GM19043 (cell line): ENCODE measurements around the gene JHY.

Source experiments
- ATAC-seq: cut with Tn5 transposase; IDR thresholded peaks from one replicate; pipeline ENCODE4 v1.9.1; 2021; ENCODE audit warnings: low read depth; ENCODE audit not compliant: unreplicated experiment

The JHY gene

DNA sequence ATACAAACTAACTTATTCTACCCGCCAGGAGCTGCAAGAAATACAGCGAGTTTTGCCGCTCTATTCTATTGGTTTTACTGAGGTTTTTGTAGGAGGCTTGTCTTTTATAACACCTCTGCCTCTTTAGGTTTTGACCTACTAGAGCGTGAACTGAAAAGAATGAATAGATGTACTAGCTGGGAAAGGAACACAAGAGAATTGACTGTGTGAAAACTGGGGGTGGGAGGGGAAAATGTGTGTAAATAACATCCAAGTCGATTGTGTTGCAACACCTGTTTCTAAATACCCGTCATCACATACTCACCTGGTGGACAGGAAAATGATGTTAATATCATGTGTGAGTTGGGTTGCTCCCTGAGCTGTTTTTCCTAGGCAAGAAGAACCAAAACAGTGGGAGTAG lies 12.9 kb upstream of the JHY start:
- no peak for ATAC-seq

DNA sequence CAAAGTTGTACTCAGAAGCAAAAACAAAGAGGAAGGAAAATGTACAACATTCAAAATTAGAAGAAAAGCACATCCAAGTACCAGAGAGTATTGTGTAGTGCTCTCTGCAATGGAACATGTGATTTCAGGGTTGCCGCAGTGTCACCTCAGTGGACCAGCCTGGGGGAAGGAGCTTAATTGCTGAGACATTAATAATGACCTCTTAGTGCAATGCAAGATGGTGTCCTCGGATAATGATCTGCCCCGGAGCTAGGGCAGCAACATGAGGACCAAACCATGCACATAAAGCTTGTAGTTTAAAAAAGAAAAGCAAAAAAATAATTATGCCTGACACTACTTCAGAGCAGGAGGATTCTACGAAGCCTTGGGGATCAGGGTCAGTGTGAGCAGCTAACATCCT lies 11.3 kb upstream of the JHY start:
- ATAC-seq = no peak

DNA sequence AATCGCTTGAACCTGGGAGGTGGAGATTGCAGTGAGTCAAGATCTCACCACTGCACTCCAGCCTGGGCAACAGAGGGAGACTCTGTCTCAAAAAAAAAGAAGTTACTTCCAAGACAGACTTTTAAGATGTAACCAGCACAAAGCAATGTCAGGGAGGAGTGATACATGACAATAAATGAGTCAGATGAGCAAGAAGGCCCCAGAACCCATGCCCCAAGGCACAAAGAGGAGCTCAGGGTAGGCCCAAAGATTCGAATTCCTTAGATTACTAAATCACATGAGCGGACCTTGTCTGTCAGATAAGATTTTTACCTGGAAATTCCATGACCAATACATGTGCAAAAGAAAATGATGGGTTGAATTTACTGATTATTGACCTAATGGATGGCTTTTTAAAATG lies 10.5 kb upstream of the JHY start:
- ATAC-seq = no peak

DNA sequence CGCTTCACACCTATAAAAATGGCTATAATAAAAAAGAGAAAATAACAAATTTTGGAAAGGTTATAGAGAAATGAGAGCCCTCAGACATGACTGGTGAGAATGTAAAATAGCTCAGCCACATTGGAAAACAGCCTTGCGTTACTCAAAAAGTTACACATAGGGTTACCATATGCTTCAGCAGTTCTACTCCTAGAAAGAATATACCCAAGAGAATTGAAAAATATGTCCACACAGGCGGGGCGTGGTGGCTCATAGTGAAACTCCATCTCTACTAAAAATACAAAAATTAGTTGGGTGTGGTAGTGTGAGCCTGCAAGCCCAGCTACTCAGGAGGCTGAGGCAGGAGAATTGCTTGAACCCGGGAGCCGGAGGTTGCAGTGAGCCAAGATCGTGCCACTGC lies 7.6 kb upstream of the JHY start:
- no peak for ATAC-seq

DNA sequence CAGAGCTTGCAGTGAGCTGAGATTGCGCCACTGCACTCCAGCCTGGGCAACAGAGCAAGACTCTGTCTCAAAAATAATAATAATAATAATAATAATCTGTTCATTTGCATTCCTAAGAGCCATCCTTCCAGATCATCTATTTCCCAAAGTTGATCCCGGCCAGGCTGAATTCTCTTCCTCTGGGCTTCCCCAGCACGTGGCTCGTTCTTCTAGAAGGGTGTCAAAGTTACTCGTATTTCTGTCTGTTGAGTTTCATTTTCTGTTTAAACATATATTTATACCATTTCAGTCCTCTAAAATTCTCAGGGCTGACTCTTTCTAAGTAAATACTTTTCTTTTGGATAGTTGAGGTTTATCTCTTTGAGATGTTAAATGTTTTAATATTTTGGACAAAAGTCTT lies 4.8 kb upstream of the JHY start:
- no peak for ATAC-seq

DNA sequence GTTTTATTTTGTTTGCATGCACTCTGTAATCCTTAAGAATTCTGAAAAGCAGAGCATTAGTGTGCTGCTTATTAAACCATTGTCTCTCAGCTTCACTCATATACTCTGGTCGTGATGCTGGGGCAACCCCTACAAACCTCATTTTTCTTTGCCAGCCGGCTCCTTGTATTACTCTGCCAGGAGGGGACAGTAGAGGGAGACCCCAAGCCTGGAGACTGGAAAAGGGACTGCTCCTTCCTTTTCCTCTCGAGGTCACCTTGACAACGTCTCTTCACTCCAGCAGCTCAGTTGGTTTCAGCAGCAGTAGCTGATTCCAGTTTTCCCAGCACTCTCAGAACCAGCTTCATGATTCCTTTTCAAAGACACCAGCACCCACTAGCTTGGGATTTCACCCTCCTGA lies 2.8 kb upstream of the JHY start:
- no peak for ATAC-seq

DNA sequence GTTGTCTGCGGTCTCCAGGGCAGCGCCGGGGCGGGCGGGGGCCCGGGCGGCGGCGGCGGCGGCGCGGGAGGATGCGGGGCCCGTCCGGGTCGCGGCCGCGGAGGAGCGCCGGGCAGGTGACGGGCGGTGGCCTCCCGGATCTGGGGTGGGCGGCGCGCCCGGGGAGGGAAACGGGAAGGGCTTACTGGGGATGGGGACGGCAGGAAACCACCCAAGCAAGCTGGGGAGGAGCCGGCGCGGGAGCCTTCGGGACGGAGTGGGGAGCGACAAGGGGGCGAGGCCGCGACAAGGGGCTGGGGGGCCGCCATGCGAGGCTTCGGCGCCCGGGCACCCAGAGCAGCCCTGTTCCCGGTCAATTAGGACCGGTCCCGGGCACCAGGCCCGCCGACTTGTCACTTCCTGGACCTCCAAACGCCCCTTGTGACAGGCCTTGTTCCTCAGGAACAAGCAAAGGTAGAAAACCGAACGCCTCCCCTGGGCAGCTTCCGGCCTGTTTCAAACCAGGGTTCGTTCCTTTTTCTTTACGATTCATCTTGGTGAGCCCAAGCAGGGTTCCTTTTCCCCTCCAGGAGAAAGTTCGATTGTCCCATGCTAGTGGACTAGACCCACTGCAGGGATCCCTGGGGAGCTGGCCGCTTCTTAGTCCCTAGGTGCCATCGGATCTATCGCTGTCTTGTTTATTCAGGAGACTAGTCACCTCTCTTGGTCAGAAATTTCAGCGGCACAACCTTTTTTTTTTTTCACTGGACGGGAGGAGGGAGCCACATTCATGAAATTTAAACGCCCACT lies 492 bp downstream of the JHY start:
- peak; percentile 56 for ATAC-seq

DNA sequence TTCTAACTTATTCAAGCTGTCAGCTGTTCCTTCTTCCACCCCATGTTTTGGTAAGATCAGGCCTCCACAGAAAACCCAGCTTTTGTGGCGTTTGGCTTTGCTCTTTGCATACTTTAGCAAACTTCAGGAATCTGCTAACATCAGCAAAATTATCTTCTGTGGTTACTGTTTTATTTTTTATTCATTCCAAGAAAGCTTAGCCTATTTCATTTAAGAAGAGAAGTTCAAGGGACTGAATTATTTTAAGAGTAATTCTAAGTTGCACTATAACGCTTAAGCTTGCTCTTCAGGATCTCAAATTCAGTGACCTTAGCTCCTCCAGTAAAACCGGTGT lies 1.1 kb downstream of the JHY start:
- ATAC-seq = no peak

DNA sequence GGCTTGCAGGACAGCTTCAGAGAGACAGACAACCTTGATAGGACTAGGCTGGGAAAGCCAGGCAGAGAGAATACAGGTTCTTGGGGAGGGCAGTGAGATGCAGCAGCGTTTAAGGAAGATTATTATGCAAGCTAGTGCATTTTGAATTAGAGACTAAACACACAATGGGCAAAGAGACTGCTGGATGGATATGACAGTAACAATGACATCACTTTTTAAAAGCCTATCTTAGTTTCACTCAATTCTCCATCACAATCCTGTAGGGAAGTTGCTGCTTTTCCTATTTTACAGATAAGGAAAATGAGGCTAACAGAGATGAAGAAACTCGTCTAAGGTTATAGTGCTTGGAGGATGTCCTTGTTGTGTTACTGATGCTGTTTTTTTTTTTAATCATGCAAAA lies 5.6 kb downstream of the JHY start:
- ATAC-seq = no peak

DNA sequence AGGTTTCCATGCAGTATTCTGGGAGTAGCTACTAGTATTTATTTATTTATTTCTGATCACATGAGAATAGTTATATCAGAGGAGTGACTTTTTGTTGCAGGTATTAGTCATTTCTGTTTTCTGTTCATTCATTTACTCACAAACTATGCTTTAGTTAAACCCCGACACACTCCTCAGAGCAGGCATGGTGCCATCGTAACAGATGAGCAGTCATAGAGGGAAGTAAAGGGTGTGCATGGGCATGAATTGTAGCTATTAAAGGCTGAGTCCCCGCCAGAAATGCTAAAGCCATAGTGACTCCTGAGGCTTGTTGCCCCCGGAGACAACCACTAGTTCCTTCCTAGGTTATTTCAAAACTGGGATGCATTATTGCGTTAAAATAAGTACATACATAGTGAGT lies 10.6 kb downstream of the JHY start:
- no peak for ATAC-seq

DNA sequence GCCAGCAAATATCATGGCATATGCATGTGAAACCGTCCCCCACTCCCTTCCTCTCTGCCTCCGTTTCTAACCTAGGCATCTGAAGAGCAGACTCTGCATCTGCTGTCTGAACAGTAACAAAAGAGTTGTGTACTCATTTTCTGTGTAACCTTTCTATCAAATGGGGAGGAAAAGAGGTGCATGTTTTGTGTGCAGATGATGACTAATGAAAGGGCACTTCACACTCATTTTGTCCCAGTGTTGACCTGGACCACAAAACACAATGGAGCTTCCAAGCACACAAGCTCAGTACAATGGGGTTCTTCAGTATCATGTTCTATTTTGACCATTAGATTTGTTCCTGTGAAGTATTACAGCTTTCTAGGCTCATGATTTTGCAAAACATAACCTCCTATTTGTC lies 13.0 kb downstream of the JHY start:
- no peak for ATAC-seq

DNA sequence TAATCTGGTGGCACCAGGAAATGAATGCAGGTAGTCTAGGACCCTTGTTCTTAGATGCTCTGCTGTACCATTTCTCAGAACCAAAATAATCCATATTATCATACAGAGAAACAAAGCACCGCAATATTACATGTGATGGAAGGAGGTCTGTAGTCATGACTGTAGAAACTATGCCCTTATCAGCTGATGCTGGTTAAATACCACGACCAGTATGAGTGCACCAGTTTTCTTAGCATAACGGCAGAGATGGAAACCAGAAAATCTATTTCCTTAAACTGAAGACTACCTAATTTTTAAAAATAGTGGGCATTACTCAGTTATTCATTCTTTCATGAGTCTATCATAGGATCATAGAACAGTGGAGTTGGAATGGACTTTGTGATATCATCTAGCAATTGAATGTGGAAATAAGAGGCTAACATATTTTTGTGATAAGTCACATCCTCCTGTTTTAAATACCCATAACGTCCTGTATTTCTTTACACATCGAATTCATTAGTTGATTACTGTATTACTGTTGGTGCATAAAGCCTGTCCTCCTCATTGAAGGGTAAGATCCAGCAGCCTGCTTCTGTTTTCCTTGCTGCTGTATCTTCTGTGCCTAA lies 15.1 kb downstream of the JHY start:
- no peak for ATAC-seq

DNA sequence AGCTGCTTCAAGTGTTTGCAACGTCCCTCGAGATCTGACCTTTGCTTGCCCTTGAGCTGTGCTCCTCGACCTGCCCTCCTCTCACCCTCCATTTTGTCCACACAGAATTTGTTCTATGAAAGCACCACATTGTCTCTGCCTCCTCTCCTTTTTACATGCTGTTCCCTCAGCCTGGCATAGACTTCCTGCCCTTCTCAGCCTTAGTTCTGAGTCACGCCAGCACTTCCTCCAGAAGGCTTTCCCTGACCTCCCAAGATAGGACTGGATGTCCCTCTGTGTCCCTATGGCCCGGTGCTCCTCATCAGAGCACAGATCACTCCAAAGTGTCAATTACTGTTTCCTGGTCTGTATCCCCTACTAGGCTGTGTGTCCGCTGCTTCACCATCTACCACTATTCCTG lies 16.2 kb downstream of the JHY start:
- no peak for ATAC-seq

DNA sequence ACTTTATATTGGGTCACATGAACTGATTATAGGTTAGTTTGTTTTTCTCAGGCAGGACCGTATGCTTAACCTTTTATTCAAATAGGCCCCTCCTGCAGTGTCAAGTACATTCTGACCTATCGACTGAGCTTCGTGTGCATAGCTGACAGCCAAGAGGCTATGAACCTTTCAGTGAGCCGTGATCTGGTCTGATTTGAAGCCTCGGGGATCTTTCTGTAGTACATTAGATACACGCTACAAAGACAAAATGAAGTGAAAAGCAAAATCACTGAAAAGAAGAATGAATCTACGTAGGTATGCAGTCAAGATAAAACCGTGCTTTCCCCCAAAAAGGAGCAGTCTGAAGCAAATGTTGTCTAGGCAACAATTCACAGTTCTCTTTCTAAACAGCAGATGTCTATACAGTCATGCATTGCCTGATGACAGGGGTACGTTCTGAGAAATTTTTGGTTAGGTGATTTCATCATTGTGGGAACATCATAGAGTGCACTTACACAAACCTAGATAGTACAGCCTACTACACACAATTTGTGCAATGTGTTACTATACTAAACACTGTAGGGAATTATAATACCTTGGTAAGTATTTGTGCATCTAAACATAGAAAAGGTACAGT lies 18.1 kb downstream of the JHY start:
- ATAC-seq = no peak

DNA sequence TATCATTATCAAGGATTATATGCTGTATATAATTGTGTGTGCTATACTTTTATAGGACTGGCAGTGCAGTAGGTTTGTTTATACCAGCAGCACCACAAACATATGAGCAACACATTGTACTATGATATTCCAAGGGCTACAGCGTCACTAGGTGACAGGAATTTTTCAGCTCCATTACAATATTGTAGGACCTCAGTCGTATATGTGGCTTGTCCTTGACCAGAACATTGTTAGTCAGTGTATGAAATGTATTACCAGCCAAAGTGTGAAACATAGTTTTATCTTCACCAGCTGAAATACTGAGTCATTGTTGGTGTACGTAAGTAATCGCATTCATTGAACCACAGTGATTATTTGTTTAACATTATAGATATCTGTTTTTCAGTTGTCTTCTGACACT lies 20.4 kb downstream of the JHY start:
- no peak for ATAC-seq

DNA sequence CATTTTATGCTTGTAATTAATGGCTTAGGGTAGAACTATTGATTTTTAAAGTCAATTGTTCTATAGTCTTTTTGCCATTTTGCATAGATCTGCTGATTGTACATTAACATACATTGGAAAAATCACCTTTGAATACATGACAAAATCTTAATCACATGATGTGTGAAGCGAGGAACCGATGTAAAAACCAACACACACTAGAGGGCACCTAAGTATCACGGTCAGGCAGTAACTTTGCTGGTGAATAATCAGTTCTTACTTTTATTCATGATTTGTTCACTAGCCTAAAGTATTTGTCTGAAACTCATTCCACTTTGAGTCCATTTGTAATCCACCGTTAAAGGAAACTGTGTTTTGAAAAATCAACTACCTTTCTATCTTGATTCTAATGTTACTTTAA lies 28.2 kb downstream of the JHY start:
- ATAC-seq = no peak

DNA sequence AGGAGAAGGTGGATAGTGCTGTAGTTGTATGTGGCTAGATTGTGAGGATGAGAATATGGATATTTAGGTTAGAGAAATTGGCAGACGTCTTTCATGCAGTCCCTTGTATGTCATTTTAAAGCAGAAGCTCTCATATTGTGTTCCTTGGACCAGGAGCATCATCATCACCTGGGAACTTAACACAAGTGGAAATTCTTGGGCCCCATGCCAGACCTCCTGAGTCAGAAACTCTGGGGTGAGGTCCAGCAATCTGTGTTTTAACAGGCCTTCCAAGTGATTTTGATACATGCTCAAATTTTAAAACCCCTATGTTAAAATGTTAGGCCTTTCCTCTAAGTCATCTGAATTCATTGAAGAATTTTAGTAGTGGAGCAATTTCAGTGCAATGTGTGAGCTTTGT lies 34.8 kb downstream of the JHY start:
- no peak for ATAC-seq

DNA sequence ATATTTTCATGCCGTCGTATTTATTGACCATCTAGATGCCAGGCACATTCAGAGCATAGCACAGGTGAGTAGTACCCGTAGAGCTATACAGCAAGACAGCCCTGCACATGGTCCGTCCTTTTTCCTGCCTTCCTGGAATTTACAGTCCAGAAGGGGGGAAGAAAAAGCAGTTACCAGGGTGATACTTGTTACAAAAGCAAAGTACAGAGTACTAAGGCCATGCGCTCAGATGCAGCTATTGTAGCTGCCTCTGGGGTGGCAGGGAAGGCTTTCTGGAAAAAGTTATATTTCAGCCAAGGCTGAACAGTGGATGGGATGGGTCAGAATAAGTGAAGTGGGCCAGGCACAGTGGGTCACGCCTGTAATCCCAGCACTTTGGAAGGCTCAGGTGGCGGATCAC lies 36.2 kb downstream of the JHY start:
- no peak for ATAC-seq

DNA sequence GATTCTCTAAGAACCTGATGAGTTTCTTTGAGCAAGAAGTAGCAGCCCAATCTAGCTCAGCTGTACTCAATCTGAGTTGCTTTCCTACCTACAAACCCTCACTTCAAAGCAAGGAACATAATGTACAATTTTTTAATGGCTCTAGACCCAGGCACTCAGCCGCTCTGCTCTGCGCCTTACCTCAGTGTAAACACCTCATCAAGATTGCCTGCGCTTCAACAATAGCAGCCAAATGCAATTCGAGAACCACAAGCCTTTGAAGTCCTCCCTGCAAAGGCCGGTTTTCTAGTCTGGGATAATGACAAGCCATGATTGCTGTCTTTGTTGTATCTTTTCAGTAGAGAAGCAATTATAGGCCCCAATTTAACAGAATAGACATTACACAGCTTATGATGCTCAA lies 38.0 kb downstream of the JHY start:
- no peak for ATAC-seq

DNA sequence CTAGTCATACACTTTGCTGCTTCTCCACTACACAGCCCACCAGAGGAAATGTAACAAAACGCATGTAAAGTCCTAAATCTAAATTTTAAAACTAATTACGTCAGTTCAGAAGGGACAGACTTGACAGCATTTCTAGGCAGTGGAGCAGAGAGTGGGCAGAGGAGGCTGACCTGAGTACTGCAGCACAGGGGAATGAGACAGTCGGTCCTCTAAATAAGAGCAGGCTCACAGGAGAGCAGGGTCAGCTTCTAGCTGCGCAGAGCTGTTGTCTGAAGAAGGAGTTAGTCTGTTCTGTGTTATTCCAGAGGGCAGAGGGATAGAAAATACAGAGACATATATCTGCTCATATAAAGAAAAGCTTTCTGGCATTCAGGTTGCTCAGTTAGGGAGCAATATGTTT lies 40.3 kb downstream of the JHY start:
- no peak for ATAC-seq

DNA sequence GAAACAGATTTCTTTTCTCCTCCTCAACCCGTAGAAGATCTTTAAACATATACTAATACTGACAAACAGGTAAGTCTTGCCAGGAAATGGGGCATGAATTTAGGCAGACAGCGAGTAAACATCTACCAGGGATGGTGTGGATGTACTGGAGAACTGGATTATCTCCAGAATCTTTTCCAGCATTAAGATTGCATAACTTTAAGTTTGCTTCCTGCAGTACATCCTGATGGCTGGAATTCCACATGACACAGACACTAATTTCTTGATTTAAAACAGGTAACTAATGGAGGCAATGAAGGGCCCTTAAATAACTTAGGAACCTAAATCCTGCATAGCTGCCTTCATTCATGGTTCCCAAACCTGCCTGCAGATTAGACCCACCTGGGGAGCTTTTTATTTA lies 40.7 kb downstream of the JHY start:
- no peak for ATAC-seq

DNA sequence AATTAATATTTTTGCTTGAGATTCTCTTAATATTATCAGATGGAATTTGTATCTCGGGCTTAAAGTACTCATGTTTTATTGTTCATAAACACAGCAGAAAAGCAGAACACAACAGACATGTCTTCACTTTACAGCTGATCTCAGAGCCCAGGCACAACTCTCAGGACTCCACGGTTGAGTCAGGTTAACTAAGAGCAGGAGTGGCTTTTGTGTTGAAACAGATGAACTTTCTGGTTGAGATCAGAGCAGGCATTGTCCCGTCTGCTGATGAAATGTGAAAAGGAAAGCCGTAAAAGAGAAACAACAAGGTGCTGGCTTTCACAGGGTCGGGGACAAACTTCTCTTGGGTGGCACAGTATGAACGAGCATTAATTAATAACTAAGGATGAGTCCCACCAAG lies 49.0 kb downstream of the JHY start:
- ATAC-seq = no peak
